Activated CD8-positive, alpha-beta memory T cell treated with anti-CD3 and anti-CD28 coated beads for 1 hour (primary cell): Measurements from ENCODE around the gene PIP5K1B.
"Not testable (repeated sequence)": the region's sequence is repeated elsewhere in the genome, so short reads cannot be mapped to it uniquely, and the experiment has no call there.

Experiments used
- DNase-seq, 2 donors: peaks; one replicate each; pipeline ENCODE4 v3.0.0-alpha.2; 2020; ENCODE audit warnings: low read depth in 1 of 2; ENCODE audit errors: extremely low read depth in 1 of 2

The PIP5K1B gene

GRCh38 chr9:69049094-69049493, 344.1 kb downstream of the PIP5K1B start:
- DNase-seq: no peak

GRCh38 chr9:69050936-69051335, 345.9 kb downstream of the PIP5K1B start:
- not testable (repeated sequence) for DNase-seq

- DNase-seq: no peak
These were observed 349.9 kb downstream of the PIP5K1B start for GRCh38 chr9:69054989-69055388.

GRCh38 chr9:69056191-69056815, 351.3 kb downstream of the PIP5K1B start:
- DNase-seq: no peak

GRCh38 chr9:69058101-69058500, 353.1 kb downstream of the PIP5K1B start:
- DNase-seq: no peak
